GM12892 (cell line): ENCODE data around the gene MASTL.

Experiments
- POLR2A ChIP-seq: IDR thresholded peaks from 2 replicates; pipeline ENCODE4 v1.6.1; 2011; ENCODE audit warnings: low read depth, low read length, control low read depth
- POLR2AphosphoS5 ChIP-seq: IDR thresholded peaks from 2 replicates; pipeline ENCODE4 v1.6.1; 2011; ENCODE audit warnings: low read depth, low read length, control low read depth
- TAF1 ChIP-seq: IDR thresholded peaks from 2 replicates; pipeline ENCODE4 v1.6.1; 2011; ENCODE audit warnings: low read depth, mild to moderate bottlenecking, control low read depth, low read length, borderline replicate concordance

DNA sequence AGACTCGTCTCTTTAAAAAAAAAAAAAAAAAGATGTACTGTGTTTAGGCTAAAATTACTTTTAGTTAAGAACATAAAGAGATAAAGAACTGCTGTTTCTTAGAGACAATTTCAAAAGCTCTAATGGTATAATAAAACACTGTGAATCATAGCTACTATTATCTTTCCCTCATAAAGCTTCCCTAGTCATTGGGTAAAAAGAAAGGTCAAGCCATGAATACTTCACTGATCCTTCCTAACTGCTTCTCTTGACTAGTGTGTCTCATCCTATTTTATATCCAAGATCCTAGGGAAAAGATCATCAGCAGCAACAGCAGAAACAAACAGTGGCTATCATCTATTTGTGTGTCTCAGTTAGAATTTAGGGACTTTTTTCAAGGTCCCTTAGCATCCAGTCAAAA is 11.5 kb upstream of the MASTL start:
- TF ChIP-seq POLR2AphosphoS5 (no peak), POLR2A (no peak), TAF1 (no peak)
